DND-41 (cell line): ENCODE results near the gene IQCF6.
A peak's percentile ranks its signal among the peaks of the same experiment; 100 is the strongest.

Experiments used
- ATAC-seq: fragments of 200-7000 bp; cut with Tn5 transposase; 3 replicates; pipeline ENCODE4 v1.9.1; 2021; ENCODE audit warnings: low read depth; ENCODE audit not compliant: insufficient read depth
- DNase-seq: peaks from one replicate; pipeline ENCODE4 v3.0.0-alpha.2; 2020
- H2AFZ ChIP-seq: 2 replicates; pipeline ENCODE4 v1.6.0; 2012; ENCODE audit warnings: low read depth, low read length
- H3K27ac ChIP-seq: 2 replicates; pipeline ENCODE4 v1.5.1; 2012; ENCODE audit warnings: low read length, inconsistent platforms
- H3K27me3 ChIP-seq: fragments of 200-600 bp; sonication (generic); 2 replicates; pipeline ENCODE4 v1.6.0; 2012; ENCODE audit warnings: low read length, mild to moderate bottlenecking, inconsistent platforms; ENCODE audit not compliant: insufficient read depth, poor library complexity
- H3K36me3 ChIP-seq: 2 replicates; pipeline ENCODE4 v1.5.1; 2012; ENCODE audit warnings: low read length, inconsistent platforms; ENCODE audit not compliant: insufficient read depth
- H3K4me1 ChIP-seq: 2 replicates; pipeline ENCODE4 v1.5.1; 2012; ENCODE audit warnings: mild to moderate bottlenecking, low read length; ENCODE audit not compliant: insufficient read depth
- H3K4me2 ChIP-seq: 2 replicates; pipeline ENCODE4 v1.6.0; 2012; ENCODE audit warnings: mild to moderate bottlenecking, moderate library complexity, low read length, inconsistent platforms; ENCODE audit not compliant: insufficient read depth
- H3K4me3 ChIP-seq, 2 experiments: fragments of 200-600 bp in 1 of 2; shearing (Covaris generic) in 1 of 2; 2 replicates each; pipeline ENCODE4 v1.5.1; 2012 to 2016; ENCODE audit warnings: inconsistent platforms in 2 of 2, low read length in 2 of 2, mild to moderate bottlenecking in 2 of 2, low read depth in 1 of 2, moderate library complexity in 1 of 2
- H3K79me2 ChIP-seq: 2 replicates; pipeline ENCODE4 v1.6.0; 2012; ENCODE audit warnings: low read length, inconsistent platforms; ENCODE audit not compliant: insufficient read depth
- H3K9ac ChIP-seq: 2 replicates; pipeline ENCODE4 v1.6.0; 2012; ENCODE audit warnings: low read depth, mild to moderate bottlenecking, inconsistent platforms, low read length, moderate library complexity
- H3K9me3 ChIP-seq: 2 replicates; pipeline ENCODE4 v1.5.1; 2012; ENCODE audit warnings: low read length, moderate library complexity, mild to moderate bottlenecking, inconsistent platforms; ENCODE audit not compliant: insufficient read depth, severe bottlenecking
- H4K20me1 ChIP-seq: 2 replicates; pipeline ENCODE4 v1.6.0; 2012; ENCODE audit warnings: low read length; ENCODE audit not compliant: insufficient read depth
- CTCF ChIP-seq: IDR thresholded peaks from 2 replicates; pipeline ENCODE4 v1.5.1; 2012; ENCODE audit warnings: borderline replicate concordance, low read length, moderate library complexity, mild to moderate bottlenecking; ENCODE audit not compliant: poor library complexity, severe bottlenecking; ENCODE audit errors: extremely low read depth
- EZH2 ChIP-seq: IDR thresholded peaks from 3 replicates; pipeline ENCODE4 v1.6.1; 2012; ENCODE audit warnings: borderline replicate concordance, low read depth, mild to moderate bottlenecking, moderate library complexity, low read length, inconsistent platforms; ENCODE audit not compliant: severe bottlenecking

Gene IQCF6

GRCh38 chr3:51734572-51734907, 44.5 kb downstream of the IQCF6 start:
- H3K27ac ChIP-seq = no peak overlapping the region
- peaks cover 8% of the 10 kb centered on the region for H3K27me3 ChIP-seq
- no peak overlapping the region for H3K4me3 ChIP-seq
- H3K36me3 ChIP-seq = no peaks in the 10 kb centered on the region
- H4K20me1 ChIP-seq = no peaks in the 10 kb centered on the region
- peaks cover 11% of the 10 kb centered on the region for H3K4me1 ChIP-seq
- H3K9me3 ChIP-seq = no peaks in the 10 kb centered on the region
- no peak overlapping the region for H3K9ac ChIP-seq
- peak; percentile 91 for ATAC-seq
- no peak overlapping the region for H3K4me2 ChIP-seq
- no peak overlapping the region for H2AFZ ChIP-seq
- DNase-seq = peak; percentile 52
- no peak for TF ChIP-seq CTCF
- no peaks in the 10 kb centered on the region for H3K79me2 ChIP-seq

- no peak for ATAC-seq
Measured at GRCh38 chr3:51733859-51734571, 45.0 kb downstream of the IQCF6 start.

DNA sequence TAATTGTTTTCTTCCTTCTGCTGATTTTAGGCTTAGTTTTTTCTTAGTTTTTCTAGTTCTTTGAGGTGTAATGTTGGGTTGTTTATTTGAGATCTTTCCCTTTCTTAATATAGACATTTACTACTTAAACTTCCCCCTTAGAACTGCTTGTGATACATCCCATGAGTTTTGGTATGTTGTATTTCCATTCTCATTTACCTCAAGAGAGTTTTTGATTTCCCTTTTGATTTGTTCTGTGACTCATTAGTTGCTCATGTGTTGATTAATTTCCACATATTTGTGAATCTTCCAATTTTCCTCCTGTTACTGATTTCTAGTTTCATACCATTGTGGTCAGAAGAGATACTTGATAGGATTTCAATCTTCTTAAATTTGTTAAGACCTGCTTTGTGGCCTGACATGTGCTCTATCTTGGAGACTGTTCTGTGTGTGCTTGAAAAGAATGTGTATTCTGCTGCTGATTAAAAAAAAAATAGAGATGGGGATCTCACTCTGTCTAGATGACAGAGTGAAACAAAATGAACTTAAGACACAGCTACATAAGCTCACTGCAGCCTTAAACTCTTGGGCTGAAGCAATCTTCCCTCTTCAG, 49.9 kb downstream of the IQCF6 start:
- TF ChIP-seq CTCF = no peak
- TF ChIP-seq EZH2 = no peak
- Histone ChIP-seq H3K4me1 (peaks cover 1% of the 10 kb centered on the region), H3K9me3 (no peaks in the 10 kb centered on the region), H2AFZ (no peak overlapping the region), H3K27ac (no peak overlapping the region), H3K9ac (no peak overlapping the region), H3K36me3 (no peaks in the 10 kb centered on the region), H3K4me2 (no peak overlapping the region), H3K27me3 (peaks cover 4% of the 10 kb centered on the region), H3K79me2 (no peaks in the 10 kb centered on the region), H4K20me1 (no peaks in the 10 kb centered on the region), H3K4me3 (no peak overlapping the region)
- ATAC-seq = no peak
- DNase-seq = no peak

More at GRCh38 chr3:51733859-51734571, 45.0 kb downstream of the IQCF6 start:
- Histone ChIP-seq H3K27ac (no peak overlapping the region), H2AFZ (no peak overlapping the region), H3K4me2 (no peak overlapping the region), H3K27me3 (peaks cover 4% of the 10 kb centered on the region), H3K36me3 (no peaks in the 10 kb centered on the region), H4K20me1 (no peaks in the 10 kb centered on the region), H3K9me3 (no peaks in the 10 kb centered on the region), H3K4me3 (no peak overlapping the region), H3K4me1 (peaks cover 11% of the 10 kb centered on the region), H3K79me2 (no peaks in the 10 kb centered on the region), H3K9ac (no peak overlapping the region)
- DNase-seq = no peak
- TF ChIP-seq EZH2 (no peak), CTCF (no peak)
